ENCODE measurements around the gene AUNIP. TPM values are rescaled to one million over a fixed set of nuclear protein-coding genes. Genes with fewer than 3 reads are reported as not detected.

AUNIP gene

DNA sequence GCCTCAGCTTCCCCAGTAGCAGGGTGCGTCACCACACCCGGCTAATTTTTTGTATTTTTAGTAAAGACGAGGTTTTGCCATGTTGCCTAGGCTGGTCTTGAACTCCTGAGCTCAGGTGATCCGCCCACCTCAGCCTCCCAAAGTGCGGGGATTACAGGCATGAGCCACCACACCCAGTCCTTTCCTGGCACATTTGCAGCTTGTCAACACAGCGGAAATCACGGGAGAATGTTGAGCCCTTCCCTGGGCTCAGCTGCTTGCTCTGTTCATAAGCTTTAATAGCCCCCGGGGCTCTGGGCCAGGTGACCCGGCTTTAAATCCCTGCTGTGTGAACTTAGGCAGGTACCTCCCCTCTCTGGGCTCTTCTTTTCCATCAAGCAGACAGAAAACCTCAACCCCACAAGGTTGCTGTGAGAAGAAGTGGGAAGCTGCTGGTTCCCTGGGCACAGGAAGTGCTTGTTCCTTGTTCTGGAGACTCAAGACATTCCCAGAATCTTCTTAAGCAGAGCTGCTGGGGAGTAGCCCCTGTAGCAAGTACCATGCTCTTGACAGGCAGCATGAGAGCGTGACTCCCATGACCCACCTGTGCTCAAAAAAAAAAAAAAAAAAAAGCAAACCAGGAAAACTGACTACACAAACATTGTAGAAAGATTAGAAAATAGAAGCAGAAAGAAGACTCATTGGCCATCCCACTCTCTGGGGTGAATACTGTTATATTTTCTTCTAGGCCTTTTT is 73.8 kb downstream of the AUNIP start:
- Histone ChIP-seq H3K4ac (ENCODE audit: low read length) (no peak overlapping the region), H3K9me3 (replicated peaks in 1 of 2; ENCODE audit: control insufficient read depth in 2 of 2, insufficient read depth in 1 of 2, low read depth in 1 of 2, low read length in 2 of 2) (no peaks in the 10 kb centered on the region), H3K4me1 (ENCODE audit: control insufficient read depth in 2 of 2, insufficient read depth in 1 of 2, low read depth in 1 of 2, low read length in 2 of 2) (peaks cover 7 to 38% of the 10 kb centered on the region in 2 donors), H3K4me2 (ENCODE audit: insufficient read depth, low read length, poor library complexity, severe bottlenecking) (no peak overlapping the region), H3K36me3 (replicated peaks in 1 of 2; ENCODE audit: control insufficient read depth in 2 of 2, insufficient read depth in 2 of 2, low read length in 2 of 2) (no peaks in the 10 kb centered on the region), H2AFZ (ENCODE audit: low read length) (no peak overlapping the region), H4K91ac (ENCODE audit: low read depth, low read length, poor library complexity) (no peak overlapping the region), H2BK15ac (ENCODE audit: low read length) (no peak overlapping the region), H3K79me1 (ENCODE audit: low read depth, low read length) (no peaks in the 10 kb centered on the region), H3K27me3 (ENCODE audit: control insufficient read depth in 3 of 3, insufficient read depth in 3 of 3, low read depth in 1 of 3, low read length in 3 of 3) (no peaks in the 10 kb centered on the region), H3K23ac (ENCODE audit: low read depth, low read length, poor library complexity) (no peak overlapping the region), H2BK5ac (ENCODE audit: low read length) (no peak overlapping the region), H4K8ac (ENCODE audit: low read depth, low read length) (no peak overlapping the region), H2AK5ac (ENCODE audit: low read depth, low read length) (no peak overlapping the region), H2BK120ac (ENCODE audit: low read depth, low read length) (no peak overlapping the region), H3K14ac (ENCODE audit: low read length) (no peak overlapping the region), H3K9ac (ENCODE audit: low read depth, low read length, poor library complexity) (no peak overlapping the region), H2BK12ac (ENCODE audit: low read length) (no peak overlapping the region), H3K4me3 (ENCODE audit: low read length in 2 of 2) (no peak overlapping the region), H3K18ac (ENCODE audit: low read length) (no peak overlapping the region), H3K27ac (replicated peaks; ENCODE audit: low read length) (no peak overlapping the region)
- no peak for DNase-seq (ENCODE audit: low spot score)
- WGBS, 2 donors (ENCODE audit: extremely low coverage in 2 of 2, insufficient read length in 2 of 2, insufficient replicate concordance in 1 of 2), result no CpG with 5 or more reads among the region's 10 CpGs

DNA sequence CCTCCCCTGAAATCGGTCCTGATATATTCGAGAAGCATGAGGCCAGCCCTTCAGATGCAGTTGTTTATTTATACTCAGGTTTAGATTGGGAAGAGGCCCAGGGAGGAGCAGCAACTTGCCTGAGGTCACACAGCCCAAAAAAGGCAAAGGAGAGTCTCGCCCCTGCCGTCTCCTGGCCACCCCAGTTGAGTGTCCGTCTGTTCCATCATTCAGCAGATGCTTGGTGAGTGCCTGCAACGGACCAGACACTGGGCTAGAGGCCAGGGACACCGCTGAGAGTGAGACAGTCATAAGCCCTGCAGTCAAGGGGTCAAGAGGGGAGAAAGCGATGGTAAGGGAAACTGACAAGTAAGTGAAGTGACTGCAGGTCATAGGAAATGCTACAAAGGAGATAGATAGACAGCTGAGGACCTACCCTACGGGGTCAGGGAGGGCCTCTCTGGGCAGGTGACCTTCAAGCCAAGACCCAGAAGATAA is 74.6 kb downstream of the AUNIP start:
- Histone ChIP-seq H3K18ac (ENCODE audit: low read length) (no peak overlapping the region), H2AK5ac (ENCODE audit: low read depth, low read length) (peak overlapping the region; percentile 40), H2BK15ac (ENCODE audit: low read length) (no peak overlapping the region), H3K27me3 (ENCODE audit: control insufficient read depth in 3 of 3, insufficient read depth in 3 of 3, low read depth in 1 of 3, low read length in 3 of 3) (no peaks in the 10 kb centered on the region), H3K9me3 (replicated peaks in 1 of 2; ENCODE audit: control insufficient read depth in 2 of 2, insufficient read depth in 1 of 2, low read depth in 1 of 2, low read length in 2 of 2) (no peaks in the 10 kb centered on the region), H3K79me1 (ENCODE audit: low read depth, low read length) (no peaks in the 10 kb centered on the region), H2BK120ac (ENCODE audit: low read depth, low read length) (no peak overlapping the region), H3K14ac (ENCODE audit: low read length) (no peak overlapping the region), H3K9ac (ENCODE audit: low read depth, low read length, poor library complexity) (no peak overlapping the region), H3K36me3 (replicated peaks in 1 of 2; ENCODE audit: control insufficient read depth in 2 of 2, insufficient read depth in 2 of 2, low read length in 2 of 2) (no peaks in the 10 kb centered on the region), H2AFZ (ENCODE audit: low read length) (no peak overlapping the region), H3K23ac (ENCODE audit: low read depth, low read length, poor library complexity) (peak overlapping the region; percentile 75), H3K4me2 (ENCODE audit: insufficient read depth, low read length, poor library complexity, severe bottlenecking) (no peak overlapping the region), H3K27ac (replicated peaks; ENCODE audit: low read length) (no peak overlapping the region), H3K4me1 (ENCODE audit: control insufficient read depth in 2 of 2, insufficient read depth in 1 of 2, low read depth in 1 of 2, low read length in 2 of 2) (peaks cover 11 to 46% of the 10 kb centered on the region in 2 donors), H3K4ac (ENCODE audit: low read length) (no peak overlapping the region), H3K4me3 (ENCODE audit: low read length in 2 of 2) (no peak overlapping the region), H4K8ac (ENCODE audit: low read depth, low read length) (no peak overlapping the region), H2BK5ac (ENCODE audit: low read length) (no peak overlapping the region), H2BK12ac (ENCODE audit: low read length) (no peak overlapping the region), H4K91ac (ENCODE audit: low read depth, low read length, poor library complexity) (no peak overlapping the region)
- WGBS, 2 donors (ENCODE audit: extremely low coverage in 2 of 2, insufficient read length in 2 of 2, insufficient replicate concordance in 1 of 2), result no CpG with 5 or more reads among the region's 9 CpGs
- DNase-seq (ENCODE audit: low spot score), result no peak

Small RNA genes lying within 50 kb of the gene (small RNA-seq; reads per million reads assigned to genes)
- gene AL033528.1 (ENCODE audit: insufficient read depth) (not detected), gene RF00019 (ENCODE audit: insufficient read depth) (not detected), gene SNRPFP2 (ENCODE audit: insufficient read depth) (not detected)
